HG02610 (cell line): Measurements from ENCODE around the gene PLXNA4.

ENCODE experiments used
- ATAC-seq: cut with Tn5 transposase; IDR thresholded peaks from one replicate; pipeline ENCODE4 v1.9.1; 2021; ENCODE audit warnings: mild to moderate bottlenecking, moderate library complexity; ENCODE audit not compliant: unreplicated experiment

Gene PLXNA4

GRCh38 chr7:132592936-132593335 lies 16.7 kb upstream of the PLXNA4 start:
- ATAC-seq, result no peak

DNA sequence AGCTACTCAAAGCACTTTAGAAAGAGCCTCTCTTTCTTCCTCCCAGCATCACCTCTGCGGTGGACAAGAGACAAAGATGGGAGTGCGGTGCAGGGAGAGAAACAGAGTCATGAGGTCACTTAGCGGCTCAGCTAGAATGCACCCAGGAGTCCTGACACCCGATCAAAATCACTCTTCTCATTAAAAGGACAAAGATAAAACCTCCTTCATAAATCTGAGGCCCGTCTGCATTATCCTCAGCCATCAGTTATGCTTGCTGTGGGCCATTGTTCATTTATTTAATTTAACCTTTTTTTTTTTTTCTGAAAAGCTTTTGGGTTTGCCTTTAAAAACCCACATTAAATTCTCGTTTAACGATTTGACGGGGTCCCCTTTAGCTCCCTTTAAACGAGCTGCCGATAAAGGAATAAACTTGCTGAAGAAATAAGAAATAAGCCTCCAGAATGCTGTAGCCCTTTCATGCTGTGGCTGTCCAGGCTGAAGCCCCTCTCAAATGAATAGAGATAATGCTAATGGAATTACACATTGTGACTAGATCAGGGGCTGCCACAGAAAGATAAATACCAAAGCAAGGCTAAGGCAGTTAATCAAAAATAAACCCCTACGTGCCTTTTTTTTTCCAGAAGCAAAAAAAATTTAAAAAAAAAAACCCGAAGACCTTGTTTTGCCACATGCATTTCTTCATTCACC lies 16.1 kb upstream of the PLXNA4 start:
- ATAC-seq, result no peak

DNA sequence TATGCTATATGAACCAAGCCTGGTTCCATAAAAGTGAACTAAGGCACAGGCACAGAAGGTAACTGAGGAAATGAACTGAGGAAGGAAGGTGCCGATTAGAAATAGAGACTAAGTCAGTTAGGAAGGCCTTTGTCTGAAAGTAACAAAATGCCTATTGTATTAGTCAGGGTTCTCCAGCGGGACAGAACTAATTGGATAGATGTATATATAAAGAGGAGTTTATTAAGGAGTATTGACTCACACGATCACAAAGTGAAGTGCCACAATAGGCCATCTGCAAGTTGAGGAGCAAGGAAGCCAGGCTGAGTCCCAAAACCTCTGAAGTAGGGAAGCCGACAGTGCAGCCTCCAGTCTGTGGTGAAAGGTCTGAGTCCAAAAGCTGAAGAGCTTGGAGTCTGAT lies 13.9 kb upstream of the PLXNA4 start:
- no peak for ATAC-seq

- ATAC-seq, result no peak
Observed at GRCh38 chr7:132588596-132588995, 12.3 kb upstream of the PLXNA4 start.

DNA sequence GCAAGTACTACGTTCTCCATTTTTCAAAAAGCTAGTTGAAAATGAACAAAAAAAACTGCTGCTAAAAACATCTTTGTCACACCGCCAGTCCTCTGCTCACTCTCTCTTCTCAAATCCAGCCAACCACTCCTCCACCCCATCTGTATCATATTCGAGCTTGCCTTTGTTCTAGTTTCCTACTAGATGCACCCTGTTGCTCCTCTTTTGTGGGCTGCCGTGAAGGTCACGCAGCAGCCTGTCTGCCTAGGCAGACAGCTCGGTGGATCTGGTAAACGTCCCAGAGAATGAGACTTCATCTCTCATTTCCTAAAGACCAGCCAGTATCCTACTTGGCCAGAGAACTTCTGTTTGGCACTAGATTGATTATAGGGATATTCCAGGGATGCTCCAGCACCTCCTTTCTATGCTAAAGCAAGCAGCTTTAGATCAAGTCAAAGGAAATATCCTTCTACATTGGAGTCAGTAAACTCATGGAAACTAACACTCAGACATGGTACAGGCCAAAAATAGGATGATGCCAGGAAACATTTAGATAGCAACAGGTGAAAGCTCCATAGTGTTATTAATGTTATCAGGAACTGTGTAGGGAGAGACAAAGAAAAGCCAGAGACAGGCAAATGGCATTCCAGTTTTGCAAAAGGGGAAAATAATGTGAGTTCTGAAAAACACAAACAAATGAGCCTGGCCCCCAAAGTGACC lies 8.7 kb upstream of the PLXNA4 start:
- ATAC-seq, result no peak

- no peak for ATAC-seq
Observed at GRCh38 chr7:132581431-132581830, 5.2 kb upstream of the PLXNA4 start.

DNA sequence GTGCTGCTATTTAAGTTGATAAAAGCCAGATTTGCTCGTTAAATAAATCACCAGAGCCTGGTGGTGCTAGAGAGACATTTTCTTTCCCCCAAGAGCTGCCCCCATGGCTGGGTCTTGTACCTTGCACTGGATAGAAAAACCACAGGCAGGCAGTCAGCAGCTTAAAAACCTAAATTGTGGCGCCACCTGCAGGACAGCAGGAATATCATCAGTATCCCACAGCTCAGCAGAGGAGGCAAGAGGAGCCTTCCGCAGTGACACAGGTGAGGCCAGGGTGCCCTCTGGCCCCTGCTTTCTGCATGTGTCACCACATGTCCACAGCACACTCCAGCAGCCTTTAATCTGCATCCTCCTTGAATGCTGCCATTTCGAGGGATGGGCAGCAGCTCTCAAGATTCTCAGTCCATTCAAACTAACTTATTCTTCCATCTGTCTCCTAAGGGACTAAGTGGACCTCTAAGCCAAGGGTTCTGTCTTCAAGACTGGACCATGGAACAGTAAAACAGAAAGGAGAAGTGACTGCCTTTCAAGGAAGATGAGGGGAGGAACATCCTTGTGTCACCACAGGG lies 4.5 kb upstream of the PLXNA4 start:
- no peak for ATAC-seq

DNA sequence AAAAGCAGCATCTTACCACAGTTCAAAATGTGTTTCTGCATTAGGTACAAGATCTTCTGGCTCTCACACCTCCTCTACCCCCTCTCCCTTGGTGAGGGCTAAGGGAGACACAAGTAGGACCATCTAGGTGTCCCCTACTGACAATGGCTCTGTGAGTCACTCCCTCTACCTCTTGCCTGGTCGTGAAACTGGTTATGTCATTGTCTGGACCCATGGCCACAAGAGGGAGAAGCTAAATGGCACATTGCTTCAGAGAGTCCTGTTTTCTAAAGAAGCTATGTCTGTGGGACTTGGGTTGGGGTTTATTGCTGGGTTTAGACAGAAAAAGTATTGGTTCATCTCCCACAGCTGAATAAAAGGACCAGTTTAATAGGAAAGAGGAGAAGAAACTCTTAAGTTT lies 4.0 kb upstream of the PLXNA4 start:
- no peak for ATAC-seq

DNA sequence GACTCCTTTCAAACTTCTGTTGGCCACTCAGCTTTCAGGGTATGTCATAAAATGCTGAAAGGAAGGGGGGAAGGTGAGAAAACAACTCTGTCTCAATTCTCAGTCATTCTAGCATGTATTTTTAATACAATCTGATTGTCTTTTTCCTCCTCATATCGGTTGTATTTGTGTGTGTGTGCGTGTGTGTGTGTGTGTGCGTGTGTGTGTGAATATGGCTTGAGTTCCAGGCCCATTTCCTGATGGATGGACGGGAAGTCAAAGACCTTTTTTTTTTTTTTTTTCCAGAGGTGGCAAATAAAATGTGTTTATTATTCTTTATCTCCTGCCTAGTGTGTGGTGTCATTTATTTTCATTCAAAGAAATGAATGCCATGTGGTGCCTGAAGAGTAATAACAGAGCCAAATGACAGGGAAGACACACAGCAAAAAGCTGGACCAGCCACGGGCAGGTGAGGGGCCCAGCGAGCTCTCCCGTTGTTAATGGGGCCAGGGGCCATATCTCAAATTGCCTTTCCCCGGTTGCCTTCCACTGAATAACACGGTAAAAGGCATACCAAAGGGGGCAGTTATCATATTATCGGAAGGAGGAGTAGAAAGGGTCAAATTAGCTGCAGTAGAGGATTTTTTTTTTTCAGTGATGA lies 3.1 kb upstream of the PLXNA4 start:
- ATAC-seq, result no peak

- no peak for ATAC-seq
Observed at GRCh38 chr7:132578826-132579225, 2.6 kb upstream of the PLXNA4 start.

DNA sequence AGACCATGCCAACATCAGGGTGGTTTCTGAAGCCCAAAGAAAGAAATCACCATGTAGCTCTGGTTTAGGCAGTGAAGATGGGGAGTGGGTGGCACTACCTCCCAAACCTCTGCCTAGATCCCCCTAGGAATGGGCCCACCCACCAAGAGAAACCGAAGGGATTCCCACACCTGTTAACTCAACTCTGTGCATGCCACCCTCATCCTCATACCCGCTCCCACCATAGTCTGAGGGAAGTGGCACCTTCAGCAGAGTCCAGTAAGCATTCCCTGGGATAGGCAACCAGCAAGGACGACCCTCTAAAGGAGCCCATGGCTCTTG lies 1.7 kb upstream of the PLXNA4 start:
- no peak for ATAC-seq

DNA sequence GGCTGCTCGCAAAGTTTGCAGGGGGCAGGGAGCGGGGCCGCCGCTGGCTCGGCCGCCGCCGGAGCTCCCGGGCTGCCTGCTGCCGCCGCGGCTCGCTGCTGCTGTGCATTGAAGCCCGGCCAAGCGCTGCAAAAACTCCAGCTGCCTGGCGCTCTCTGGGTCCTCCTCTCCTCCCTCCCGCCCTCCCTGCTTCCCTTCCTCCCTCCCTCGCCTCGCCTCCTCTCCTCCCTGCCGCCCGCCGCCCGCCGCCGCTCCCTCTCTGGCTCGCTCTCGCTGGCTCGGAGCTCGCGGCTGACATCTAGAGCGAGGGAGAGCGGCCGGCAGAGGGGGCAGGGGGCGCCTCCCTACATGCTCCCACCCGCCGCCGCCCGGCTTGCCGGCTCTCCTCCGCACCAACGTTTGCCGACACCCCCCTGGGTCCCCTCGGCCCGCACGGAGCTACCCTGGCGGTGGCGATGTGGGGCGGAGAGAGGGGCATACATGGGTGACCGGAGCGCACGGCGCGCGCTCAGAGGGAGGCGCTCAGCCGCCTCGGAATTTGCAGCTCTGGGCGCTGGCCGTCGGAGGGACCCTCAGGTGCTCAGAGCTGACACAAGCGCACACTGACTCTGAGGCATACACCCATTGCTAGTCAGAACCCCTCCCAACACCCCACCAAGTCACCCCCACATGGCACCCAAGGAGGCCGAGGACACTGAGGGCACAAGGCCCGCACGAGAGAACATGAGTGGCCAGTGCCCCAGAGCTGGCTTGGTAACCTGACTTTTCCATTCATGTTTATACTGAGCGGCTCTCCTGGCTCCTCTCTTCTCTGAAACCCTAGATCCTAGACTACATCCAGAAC lies 1.2 kb upstream of the PLXNA4 start:
- ATAC-seq, result no peak

GRCh38 chr7:132576721-132577085 lies 433 bp upstream of the PLXNA4 start:
- ATAC-seq, result no peak

GRCh38 chr7:132575419-132575981 lies 770 bp downstream of the PLXNA4 start:
- no peak for ATAC-seq

DNA sequence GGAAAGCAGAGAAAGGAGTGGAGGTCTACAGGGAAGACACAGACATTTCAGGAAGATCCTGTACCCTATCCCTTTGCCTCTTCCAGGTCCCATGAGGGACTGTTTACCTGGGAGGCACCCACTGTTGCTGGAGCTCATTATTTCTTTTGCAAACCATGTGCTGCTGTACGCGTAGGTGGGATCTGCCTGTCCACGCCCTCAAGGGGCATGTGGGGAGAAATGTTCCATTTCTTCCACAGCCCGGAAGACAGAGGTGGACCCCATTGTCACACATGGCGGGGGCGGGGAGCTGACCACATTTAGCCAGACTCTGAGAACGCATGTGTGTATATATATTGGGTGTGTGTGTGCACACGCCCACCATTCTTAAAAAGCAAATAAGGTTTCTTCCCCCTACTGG lies 2.0 kb downstream of the PLXNA4 start:
- ATAC-seq, result no peak

GRCh38 chr7:132573251-132573955 lies 2.9 kb downstream of the PLXNA4 start:
- no peak for ATAC-seq

DNA sequence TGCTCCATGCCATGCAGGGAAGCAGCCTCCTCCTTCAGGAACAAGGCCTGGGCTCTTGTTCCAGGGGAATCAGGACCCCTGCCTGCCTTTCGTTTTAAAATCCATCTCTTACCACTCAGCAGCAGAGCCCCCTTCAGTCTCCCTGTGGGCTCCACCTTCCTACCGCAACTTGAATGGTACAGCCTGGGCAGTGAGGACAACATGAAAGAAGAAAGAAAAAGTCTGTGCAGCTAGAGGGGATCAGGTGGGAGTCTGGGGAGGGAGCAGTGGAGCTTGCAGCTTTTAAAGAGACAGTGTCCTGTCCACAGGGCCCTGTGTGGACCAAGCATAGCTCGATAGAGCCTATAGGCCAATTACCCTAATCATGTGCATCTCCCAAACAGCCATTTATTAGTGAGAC lies 3.7 kb downstream of the PLXNA4 start:
- ATAC-seq, result no peak

DNA sequence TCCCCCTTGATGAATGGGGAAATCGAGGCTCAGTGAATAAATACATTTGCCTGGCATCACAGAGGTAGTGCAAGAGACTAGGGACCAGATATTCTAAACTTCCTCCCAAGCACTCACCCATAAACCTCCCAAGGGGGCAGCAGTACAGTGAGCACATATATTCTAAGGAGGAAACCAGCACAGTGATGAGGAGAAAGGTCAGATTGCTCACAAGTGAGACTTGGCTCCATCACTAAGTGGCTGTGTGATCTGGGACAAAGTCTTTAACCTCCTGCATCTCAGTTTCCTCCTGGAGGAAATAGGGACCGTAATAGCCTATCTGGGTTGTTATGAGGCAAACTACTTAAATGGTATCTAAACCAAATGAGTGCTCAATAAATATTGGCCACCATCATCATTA lies 4.3 kb downstream of the PLXNA4 start:
- no peak for ATAC-seq

DNA sequence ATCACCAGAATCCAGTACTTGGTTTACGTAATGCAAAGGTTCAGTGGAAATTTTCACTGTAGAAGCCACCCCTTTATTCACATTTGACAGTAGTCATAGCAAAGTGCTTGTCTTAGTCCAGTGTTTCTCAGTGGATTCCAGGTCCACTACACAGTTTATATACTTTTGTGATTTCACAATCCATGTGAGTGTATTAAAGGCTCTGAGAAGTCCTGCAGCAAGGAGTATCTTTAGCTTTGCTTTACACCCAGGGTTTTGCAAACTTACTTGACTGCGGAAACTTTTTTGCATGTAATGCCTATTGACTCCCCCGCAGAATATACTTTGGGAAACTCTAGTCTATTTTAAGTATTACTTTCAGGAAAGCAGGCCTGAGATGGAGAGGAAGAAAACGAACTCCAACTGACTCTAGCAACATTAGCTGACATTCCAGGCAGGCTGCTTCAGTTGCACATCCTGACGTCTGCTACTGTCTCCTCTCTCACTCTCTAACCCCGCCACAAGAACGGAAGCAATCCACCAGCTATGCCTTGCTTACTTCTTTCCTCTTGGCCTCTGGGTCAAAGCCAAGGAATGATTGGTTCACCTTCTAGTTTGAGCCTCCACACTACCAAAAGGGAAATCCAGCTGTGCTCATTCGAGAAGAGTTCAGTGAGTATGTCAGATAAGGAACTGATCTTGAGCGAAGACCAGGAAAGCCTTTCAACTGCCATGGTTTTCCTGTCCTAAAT lies 6.2 kb downstream of the PLXNA4 start:
- no peak for ATAC-seq

GRCh38 chr7:132568962-132569361 lies 7.3 kb downstream of the PLXNA4 start:
- ATAC-seq, result no peak
